Measurements from ENCODE around the gene OGFOD2. TPM values are rescaled to one million over a fixed set of nuclear protein-coding genes. Genes with fewer than 3 reads are reported as not detected.

Gene OGFOD2
- total RNA-seq, 4 donors from 2014 or later: 29.9 to 37.1 (median 31.4) TPM

GRCh38 chr12:122984612-122985337, 9.7 kb downstream of the OGFOD2 start:
- TF ChIP-seq POLR2A (IDR thresholded peaks at IDR 0.05) (no peak), CTCF (IDR thresholded peaks at IDR 0.05) (no peak)
- H3K9me3 ChIP-seq: no peaks in the 10 kb centered on the region
- no peaks in the 10 kb centered on the region for H3K27me3 ChIP-seq
- H3K4me3 ChIP-seq: peak overlapping the region in 1 of 4 donors; percentile 8
- H3K4me1 ChIP-seq: peaks cover 6 to 48% (median 26%) of the 10 kb centered on the region in 4 donors
- DNase-seq: no peak
- peaks cover 0 to 47% (median 0%) of the 10 kb centered on the region in 3 donors for H3K36me3 ChIP-seq
- H3K27ac ChIP-seq: peak overlapping the region; percentile 22 to 64 (median 54)

GRCh38 chr12:122985338-122986257, 10.6 kb downstream of the OGFOD2 start:
- Histone ChIP-seq H3K4me3 (no peak overlapping the region), H3K27ac (peak overlapping the region; percentile 22 to 64 (median 54)), H3K4me1 (peaks cover 6 to 44% (median 24%) of the 10 kb centered on the region in 4 donors), H3K36me3 (peaks cover 0 to 47% (median 0%) of the 10 kb centered on the region in 3 donors), H3K9me3 (no peaks in the 10 kb centered on the region), H3K27me3 (no peaks in the 10 kb centered on the region)
- no peak for TF ChIP-seq POLR2A (IDR thresholded peaks at IDR 0.05)
- TF ChIP-seq CTCF (IDR thresholded peaks at IDR 0.05): no peak
- DNase-seq: no peak

GRCh38 chr12:122986258-122986871, 11.3 kb downstream of the OGFOD2 start:
- Histone ChIP-seq H3K9me3 (no peaks in the 10 kb centered on the region), H3K27me3 (no peaks in the 10 kb centered on the region), H3K27ac (no peak overlapping the region), H3K4me1 (peaks cover 6 to 41% (median 24%) of the 10 kb centered on the region in 4 donors), H3K36me3 (peaks cover 0 to 47% (median 0%) of the 10 kb centered on the region in 3 donors), H3K4me3 (no peak overlapping the region)
- no peak for DNase-seq
- no peak for TF ChIP-seq CTCF (IDR thresholded peaks at IDR 0.05)
- no peak for TF ChIP-seq POLR2A (IDR thresholded peaks at IDR 0.05)

- H3K36me3 ChIP-seq: peaks cover 0 to 43% (median 0%) of the 10 kb centered on the region in 3 donors
- no peak for DNase-seq
- H3K27me3 ChIP-seq: no peaks in the 10 kb centered on the region
These were observed 12.3 kb downstream of the OGFOD2 start for GRCh38 chr12:122987086-122987951.

More at GRCh38 chr12:122987086-122987951, 12.3 kb downstream of the OGFOD2 start:
- TF ChIP-seq POLR2A (IDR thresholded peaks at IDR 0.05): no peak
- no peak for TF ChIP-seq CTCF (IDR thresholded peaks at IDR 0.05)
- Histone ChIP-seq H3K4me3 (no peak overlapping the region), H3K4me1 (peaks cover 0 to 31% (median 15%) of the 10 kb centered on the region in 4 donors), H3K9me3 (no peaks in the 10 kb centered on the region), H3K27ac (no peak overlapping the region)
